HG03139 (cell line): ENCODE results near the gene SPSB3.

Source experiments
- ATAC-seq: cut with Tn5 transposase; IDR thresholded peaks from one replicate; pipeline ENCODE4 v1.9.1; 2021; ENCODE audit not compliant: unreplicated experiment

SPSB3 gene

DNA sequence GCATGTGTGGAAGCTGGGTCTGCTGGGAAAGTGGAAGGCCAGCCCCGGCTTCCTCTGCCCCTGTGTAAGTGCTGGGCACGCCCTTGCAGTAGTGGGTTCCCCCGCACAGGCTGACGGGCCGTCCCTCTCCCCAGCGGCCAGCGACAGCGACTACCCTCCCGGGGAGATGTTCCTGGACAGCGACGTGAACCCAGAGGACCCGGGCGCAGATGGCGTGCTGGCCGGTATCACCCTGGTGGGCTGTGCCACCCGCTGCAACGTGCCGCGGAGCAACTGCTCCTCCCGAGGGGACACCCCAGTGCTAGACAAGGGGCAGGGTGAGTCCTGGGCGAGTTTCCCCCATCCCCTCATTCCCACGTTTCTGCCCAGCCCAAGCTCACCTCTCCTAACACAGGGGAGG lies 16.5 kb downstream of the SPSB3 start:
- ATAC-seq = no peak

DNA sequence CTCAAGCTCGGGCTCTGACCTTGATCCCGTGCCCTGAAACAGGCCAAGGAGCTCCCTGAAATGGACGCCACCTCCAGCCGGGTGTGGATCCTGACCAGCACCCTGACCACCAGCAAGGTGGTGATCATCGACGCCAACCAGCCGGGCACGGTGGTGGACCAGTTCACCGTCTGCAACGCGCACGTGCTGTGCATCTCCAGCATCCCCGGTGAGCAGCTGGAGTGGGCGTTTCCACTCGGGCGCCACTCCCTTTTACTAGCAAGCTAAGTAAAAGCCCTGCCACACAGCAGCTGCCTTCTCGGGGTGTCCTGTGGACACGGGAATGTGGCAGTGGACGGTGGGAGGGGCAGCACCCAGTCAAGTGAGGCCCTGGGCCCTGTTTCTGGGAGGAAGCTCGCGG lies 17.4 kb downstream of the SPSB3 start:
- no peak for ATAC-seq

DNA sequence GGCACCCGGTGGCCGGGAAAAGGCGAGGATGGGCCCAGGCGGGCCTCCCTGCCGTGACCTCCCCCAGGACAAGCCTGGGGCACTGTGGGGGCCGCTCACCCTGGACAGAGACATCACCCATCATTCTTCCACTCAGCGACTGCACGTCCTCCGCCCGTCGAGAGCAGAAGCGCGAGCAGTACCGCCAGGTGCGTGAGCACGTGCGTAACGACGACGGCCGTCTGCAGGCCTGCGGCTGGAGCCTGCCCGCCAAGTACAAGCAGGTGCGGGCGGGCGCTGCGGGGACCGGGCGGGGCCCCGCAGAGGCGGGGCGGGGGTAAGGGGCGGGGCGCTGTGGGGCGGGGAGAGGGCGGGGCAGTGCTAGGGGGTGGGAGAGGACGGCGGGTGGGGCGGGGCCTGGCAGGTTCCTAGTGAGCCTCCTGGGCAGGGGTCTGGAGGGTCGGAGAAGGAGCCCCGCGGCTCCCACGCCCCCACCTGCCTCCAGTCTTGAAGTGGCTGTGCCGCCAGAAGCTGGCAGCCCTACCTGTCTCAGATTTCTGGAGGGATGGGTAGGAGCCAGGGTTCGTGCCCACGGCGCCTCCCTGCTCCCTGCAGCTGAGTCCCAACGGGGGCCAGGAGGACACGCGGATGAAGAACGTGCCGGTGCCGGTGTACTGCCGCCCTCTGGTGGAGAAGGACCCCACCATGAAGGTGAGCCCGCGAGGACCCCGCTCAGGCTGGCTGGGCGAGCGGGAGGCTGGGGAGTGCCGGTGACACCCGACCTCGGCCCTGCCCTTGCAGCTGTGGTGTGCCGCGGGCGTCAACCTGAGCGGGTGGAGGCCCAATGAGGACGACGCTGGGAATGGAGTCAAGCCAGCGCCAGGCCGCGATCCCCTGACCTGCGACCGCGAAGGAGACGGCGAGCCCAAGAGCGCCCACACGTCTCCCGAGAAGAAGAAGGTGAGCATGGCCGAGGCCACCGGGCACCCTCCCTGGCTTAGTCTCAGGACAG lies 18.6 kb downstream of the SPSB3 start:
- no peak for ATAC-seq

DNA sequence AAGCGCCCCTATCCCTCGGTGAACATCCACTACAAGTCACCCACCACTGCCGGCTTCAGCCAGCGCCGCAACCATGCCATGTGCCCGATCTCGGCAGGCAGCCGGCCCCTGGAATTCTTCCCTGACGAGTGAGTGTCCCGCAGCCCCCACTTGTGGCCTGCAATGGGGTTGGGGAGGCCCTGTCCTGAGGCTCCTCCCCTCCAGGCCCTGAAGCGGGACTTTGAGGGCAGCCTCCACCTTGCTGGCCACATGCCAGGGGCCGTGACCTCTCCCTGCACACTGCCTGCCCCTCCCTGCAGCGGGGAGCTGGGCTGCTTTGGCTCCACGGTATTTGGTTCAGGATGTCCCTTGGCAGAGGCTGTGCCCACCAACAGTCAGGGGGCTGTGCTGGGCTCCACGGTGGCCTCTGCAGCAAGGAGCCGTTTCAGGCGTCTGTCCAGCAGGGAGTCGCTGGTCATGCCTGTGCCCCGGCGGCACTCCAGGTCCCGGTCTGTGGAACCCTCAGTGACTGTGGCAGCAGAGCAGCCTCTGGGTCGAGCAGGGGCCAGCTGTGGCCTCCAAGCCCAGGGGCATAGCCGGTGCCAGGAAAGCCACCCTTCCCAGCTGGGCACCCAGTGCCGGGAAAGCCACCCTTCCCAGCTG lies 19.4 kb downstream of the SPSB3 start:
- ATAC-seq = no peak

DNA sequence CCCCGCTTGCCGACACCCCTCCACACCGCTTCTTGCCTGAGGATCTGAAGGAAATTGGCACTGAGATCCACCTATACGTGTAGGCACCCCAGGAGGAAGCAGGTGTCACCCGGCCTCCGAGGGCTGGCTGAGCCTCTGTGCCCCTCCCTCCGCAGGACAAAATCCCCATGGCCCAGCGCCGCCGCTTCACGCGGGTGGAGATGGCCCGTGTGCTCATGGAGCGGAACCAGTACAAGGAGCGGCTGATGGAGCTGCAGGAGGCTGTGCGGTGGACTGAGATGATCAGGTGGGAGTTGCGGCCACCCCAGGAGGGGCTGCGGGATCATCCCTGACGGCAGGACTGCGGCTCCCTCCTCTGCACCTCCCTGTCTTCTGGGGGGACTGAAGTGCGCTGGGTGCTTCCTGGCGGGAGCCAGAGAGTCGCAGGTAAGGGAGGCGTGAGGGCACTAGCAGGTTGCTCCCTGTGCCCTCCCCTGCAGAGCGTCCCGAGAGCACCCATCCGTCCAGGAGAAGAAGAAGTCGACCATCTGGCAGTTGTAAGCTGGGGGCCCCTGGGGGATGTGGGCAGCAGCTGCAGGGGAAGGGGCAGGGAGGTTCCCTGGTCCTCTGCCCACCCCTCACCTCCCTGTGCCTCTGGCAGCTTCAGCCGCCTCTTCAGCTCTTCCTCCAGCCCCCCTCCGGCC lies 20.0 kb downstream of the SPSB3 start:
- ATAC-seq = no peak

DNA sequence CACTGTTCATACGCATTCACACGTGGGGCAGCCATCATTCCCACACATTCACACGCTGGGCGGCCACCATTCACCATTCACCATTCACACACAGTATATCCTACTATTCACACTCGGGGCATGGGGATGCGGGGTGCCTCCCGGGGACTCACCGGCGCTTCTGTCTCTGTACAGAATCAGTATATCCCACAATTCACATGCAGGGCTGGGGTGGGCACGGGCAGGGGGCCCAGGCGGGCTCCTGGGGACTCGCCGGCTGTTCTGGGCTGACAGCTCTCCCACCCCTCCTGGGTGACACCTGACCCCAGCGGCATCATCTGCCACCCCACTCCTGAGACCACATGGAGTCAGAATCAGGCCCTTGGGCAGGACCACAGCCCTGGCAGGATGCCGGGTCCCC lies 20.6 kb downstream of the SPSB3 start:
- ATAC-seq = no peak

DNA sequence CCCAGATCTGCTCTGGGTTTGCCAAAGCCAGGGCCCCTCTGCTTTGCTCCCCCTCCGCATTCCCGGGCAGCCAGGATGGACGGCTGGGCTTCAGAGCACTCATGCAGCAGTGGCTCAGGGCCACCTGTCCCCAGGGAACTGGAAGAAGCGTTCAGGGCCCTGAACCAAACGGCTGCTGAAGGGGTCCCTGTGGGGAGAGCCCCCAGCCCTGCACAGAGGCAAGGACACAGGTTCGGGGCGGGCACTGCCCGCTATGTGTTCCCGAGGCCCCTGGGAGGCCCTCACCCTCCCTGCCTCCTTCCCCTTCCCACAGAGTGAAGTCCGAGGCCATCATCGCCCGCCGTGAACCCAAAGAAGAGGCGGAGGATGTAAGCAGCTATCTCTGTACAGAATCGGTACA lies 21.5 kb downstream of the SPSB3 start:
- ATAC-seq = no peak

DNA sequence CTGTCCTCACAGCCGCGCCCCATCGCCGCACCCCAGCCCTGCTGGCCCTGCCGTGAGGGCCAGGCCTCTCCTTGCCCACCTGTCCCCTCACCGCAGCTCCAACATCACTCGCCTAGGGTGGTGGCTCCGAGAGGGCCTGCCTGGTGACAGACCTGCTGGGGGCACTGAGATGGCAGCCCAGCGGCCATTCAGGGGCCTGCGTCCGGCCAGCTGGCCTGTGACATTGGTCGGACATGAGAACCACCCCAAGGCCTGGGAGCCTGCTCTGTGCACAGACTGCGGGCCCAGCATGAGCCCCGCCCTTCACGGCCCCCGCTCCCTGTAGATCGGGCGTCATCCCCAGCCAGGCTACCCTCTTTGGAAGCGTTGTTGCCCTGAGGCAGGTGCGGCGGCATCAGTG lies 22.9 kb downstream of the SPSB3 start:
- no peak for ATAC-seq

DNA sequence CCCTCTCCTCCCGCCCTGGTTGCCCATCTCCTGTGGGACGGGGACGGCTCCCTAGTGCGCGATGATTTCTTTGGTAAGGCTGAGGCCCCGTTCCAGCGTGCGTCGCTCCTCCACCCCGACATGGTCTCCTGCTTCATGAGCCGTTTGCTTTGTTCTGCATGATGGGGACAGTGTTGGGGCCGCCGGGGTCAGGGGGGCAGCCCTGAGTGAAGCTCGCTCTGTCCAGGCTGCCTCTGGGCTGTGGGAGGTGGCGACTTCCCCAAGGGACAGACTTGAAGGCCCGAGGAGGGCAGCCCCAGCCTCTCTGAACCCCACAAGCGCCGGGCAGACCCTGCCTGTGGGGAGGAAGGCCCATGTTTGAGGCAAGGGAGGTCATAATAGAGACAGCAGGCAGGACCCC lies 23.4 kb downstream of the SPSB3 start:
- ATAC-seq = no peak

DNA sequence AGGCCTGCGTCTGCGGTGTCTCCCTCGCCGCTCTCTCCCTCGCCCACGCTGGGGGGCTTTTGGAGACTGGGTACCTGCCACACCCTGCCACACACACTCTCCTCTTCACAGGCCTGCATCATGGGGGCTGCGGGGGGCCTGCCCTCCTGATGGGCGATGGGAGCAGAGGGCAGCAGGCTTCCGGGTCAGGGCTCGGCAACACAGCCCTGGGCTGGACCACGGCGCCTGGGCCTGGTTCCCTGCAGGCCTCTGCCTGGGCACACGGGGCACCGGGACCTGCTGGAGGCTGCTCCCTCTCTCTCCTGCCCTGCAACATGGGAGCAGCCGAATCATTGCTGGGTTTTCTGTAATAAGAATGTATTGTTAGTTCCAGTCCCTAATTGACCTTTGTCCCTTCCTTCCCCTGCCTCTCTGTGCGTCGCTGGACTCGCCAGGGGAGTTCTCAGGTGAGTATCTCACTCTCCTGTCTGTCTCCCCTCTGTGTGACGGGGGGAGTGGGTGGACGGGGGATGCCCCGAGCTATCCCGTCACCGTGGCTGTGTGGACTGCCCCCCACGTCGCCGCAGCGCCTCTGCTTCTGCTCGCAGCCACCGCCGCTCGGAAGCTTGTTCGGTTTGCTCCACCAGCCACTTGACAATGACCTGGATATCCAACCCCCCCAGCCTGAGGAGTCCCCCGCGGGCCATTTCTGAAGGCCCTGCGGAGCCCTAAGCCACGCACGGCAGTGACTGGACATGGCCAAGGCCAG lies 24.5 kb downstream of the SPSB3 start:
- no peak for ATAC-seq

DNA sequence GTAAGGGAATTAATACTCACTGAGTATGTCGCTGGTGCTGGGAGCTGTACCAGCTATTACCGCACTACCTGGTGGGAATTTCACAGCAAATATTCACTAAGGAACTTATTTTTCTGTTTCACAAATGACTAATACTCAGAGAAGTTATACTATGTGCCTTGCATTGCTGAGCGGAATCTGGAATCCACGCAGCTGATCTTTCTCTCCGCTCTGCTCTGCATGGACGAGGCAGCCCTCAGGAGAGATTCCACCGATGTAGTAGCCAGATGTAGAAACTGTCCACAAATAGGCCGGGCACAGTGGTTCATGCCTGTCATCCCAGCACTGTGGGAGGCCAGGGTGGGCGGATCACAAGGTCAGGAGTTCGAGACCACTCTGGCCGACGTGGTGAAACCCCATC lies 28.2 kb downstream of the SPSB3 start:
- ATAC-seq = no peak

DNA sequence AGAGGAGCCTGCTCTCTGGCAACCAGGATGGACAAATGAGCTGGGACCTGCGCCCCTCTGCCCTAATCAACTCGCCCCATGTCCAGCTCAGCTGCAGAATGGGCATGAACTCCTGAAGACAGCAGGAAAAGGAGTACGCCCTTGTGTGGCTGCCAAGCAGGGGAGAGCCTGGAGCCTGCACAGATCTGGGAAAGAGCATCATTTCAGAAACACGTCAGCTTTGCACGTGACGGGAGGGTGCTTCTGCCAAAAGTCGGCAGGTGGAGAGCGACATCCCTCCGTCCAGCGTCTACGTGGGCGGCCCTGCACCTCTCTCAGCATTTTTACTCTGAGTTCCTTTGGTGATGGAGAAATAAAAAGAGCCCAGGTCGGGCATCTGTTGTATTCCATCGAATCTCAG lies 29.5 kb downstream of the SPSB3 start:
- ATAC-seq = no peak

DNA sequence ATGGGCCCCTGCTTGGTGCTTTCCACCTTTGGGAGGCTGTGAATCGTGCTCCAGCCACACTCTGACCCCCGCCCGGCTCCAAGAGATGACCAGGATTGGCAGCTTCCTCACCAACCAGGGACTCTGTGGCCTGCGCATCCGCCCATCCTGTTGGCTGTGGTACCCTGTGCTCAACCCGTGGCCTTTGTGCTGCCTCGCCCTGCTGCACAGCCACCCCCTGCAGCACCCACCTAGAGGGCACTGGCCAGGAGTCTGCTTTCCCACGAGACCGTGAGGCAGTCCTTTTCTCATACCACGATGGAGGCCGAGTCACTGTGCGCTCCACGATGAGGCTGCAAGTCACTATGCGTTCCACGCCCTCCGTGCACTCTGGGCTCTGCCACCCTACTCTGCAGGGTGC lies 30.4 kb downstream of the SPSB3 start:
- ATAC-seq = no peak

DNA sequence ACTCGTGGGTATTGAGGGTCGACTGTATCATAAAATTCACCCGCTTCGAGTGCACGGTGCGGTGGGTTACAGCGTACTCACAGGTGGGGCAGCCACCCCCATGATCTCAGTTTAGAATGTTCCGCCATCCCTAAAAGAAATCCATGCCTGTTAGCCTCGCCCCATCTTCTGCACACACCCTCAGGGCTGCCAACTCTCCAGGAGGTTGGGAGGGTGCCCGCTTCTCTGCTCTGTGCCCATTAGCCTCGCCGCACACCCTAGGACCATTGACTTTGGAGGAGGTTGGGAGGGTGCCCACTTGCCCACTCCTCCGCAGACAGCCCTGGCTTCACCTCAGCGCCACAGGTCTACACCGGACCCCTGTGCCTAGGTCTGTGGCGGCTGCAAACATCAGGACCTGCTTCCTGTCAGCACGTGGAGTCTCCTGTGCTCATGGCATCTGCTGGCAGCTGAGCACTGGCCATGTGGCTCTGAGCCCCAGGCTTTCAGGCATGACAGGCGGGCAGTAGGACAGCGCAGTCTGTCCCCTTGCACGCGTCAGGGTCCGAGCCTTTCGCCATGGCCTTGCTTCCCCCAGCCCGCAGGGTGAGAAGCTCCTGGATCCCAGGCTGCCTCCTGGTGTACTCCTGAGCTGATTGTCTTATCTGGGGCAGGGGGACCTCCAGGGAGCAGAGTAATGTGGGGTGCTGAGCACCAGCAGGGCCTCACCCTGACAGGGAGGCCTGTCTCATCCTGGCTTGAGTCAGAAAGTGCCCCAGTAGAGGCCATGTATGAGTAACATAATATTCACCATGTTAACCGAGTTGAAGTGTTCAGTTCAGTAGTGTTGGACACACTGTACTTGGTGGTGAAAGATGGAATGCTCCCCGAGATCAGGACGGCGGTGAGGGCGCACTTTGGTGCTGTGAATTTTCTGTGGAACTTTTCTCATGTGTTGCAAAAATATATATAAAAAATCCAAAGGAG lies 32.9 kb downstream of the SPSB3 start:
- no peak for ATAC-seq

DNA sequence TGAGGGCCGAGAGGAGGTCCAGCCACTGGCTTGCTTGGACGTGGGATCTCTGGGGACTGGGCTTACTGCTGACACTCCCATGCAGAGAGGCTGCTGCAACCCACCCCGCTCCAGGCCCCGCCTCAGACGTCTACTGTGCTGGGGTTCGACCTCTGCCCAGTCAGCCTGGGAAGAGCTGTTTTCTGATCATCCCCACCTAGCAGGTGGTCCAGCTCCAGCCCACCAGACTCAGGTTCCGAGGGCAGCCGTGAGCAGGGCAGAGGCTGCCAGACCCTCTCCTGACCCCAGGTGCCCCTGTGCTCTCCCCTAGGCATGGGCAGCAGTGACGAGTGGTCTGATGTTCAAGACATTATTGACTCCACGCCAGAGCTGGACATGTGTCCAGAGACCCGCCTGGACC lies 34.4 kb downstream of the SPSB3 start:
- ATAC-seq = no peak

DNA sequence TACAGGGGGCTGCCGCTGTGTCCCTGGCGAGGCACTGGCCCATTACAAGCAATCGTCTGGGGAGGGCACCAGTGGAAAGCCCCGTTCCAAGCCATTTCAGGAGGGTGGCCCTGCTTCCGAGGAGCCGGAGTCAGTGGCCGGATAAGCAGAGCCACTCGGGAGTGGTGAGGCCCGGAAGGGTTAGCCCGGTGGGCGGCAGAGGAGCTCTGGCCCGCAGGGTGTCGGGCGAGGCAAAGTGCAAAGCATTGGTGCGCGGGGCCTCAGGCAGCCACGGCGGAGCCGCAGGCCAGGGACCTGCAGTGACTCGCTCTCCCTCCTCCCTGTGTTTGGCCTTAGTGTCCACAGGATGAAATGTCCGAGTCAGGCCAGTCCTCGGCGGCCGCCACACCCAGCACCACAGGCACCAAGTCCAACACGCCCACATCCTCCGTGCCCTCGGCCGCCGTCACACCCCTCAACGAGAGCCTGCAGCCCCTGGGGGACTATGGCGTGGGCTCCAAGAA lies 35.6 kb downstream of the SPSB3 start:
- no peak for ATAC-seq

DNA sequence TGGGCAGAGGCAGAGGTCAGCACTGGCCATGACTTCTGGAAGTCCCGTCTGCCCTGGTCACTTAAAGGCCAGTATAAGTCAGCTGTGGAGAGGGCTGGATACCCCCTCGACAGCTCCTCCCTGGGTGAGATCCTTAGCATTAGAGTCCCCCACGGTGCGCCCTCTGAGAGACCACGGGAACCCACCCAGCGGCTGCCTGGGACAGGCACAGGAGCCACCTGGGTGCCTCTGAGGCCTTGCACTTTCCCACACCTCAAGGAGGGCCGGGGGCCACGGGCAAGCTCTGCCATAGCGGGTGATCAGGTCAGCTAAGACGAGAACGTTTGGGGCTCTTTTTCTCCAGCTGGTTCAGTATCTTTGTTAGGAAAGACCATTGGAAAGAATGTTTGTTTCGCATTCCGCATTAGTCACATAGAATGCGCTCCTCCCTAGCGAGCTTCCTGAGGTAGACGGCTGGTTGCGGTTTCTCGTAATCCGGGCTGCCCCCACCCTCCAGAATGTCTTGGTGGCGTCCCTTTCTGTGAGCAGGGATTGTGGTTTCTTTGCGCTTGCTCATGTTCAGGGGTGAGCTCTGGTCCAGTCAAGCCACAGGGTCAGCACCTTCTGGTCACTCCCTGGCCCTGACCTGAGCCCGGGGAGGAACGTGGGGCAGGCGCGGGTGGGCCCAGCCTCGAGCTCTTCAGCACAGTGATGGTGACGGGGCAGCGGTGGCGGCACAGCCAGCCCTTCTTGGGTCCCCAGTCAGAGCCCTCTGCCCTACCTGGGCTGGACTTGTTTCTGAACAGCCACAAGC lies 36.3 kb downstream of the SPSB3 start:
- no peak for ATAC-seq

DNA sequence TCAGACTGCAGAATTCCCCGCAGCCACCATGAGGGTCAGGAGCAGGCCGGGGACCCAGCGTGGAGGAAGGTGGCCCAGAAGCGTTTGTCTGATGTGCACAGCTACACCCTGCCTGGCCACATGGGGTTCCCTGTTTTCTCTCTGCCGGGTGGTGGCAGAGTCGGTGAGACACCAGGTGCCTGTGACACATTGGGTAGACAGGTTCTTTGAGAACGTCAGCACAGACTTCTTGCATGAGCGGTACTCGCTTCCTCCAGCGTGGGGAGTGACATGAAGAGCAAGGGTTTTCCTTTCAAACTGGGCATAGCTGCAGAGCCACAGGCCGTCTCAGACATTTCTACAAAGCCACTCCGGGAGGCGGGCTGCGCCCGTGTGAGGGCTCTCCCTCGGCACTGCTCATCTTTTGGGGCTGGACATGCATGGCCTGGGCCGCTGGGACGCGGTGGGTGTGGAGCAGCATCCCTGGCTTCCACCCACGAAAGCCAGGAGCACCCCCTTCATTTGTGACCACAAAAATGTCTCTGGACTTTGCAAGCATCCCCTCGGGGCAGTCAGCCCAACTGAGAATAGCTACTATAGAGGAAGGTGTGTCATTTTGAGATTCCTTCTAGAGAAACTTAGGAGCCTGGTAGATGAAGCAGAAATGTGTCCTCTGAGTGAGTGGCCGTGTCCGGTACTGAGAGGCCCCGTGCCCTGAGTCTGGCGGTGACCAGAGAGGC lies 37.0 kb downstream of the SPSB3 start:
- no peak for ATAC-seq
